Activated B cell treated with CpG ODN at 0.5 μM for 24 hours (primary cell): ENCODE measurements around the gene GALC. TPM values are rescaled to one million over a fixed set of nuclear protein-coding genes. Genes with fewer than 3 reads are reported as not detected.

Experiments
- ATAC-seq: fragments of 200-7000 bp; cut with Tn5 transposase; one replicate; pipeline ENCODE4 v1.10.0; 2021; ENCODE audit warnings: low read depth, mild to moderate bottlenecking, moderate library complexity
- CTCF ChIA-PET: fragments of 350-600 bp; sonication (Branson Sonifier 250); formaldehyde crosslinking; loops from one replicate; lab custom pipeline; 2021; ENCODE audit warnings: antibody characterized with exemption; lab: Charles Lee
- POLR2A ChIA-PET: fragments of 350-600 bp; sonication (Branson Sonifier 250); formaldehyde crosslinking; loops from one replicate; lab custom pipeline; 2021; ENCODE audit warnings: antibody characterized with exemption; lab: Charles Lee
- DNase-seq: peaks from one replicate; pipeline ENCODE4 v3.0.0; 2022
- H3K27ac Mint-ChIP-seq: one replicate; pipeline ENCODE4 v1.8.0; 2020; ENCODE audit warnings: mixed read lengths
- H3K27me3 Mint-ChIP-seq: one replicate; pipeline ENCODE4 v1.8.0; 2021; ENCODE audit warnings: mixed read lengths
- H3K36me3 Mint-ChIP-seq: one replicate; pipeline ENCODE4 v1.8.0; 2021; ENCODE audit warnings: low read depth, mixed read lengths
- H3K4me1 Mint-ChIP-seq: one replicate; pipeline ENCODE4 v1.8.0; 2021; ENCODE audit warnings: mixed read lengths
- H3K4me3 Mint-ChIP-seq: one replicate; pipeline ENCODE4 v1.8.0; 2020; ENCODE audit warnings: mild to moderate bottlenecking, mixed read lengths
- H3K9me3 Mint-ChIP-seq: one replicate; pipeline ENCODE4 v1.8.0; 2020; ENCODE audit warnings: mixed read lengths
- CTCF ChIP-seq: fragments of 200-600 bp; IDR thresholded peaks from one replicate; pipeline ENCODE4 v1.8.0; 2022; ENCODE audit warnings: antibody characterized with exemption, mild to moderate bottlenecking
- intact Hi-C: fragments of 100-400 bp; cut with micrococcal nuclease; formaldehyde crosslinking; loops from one replicate; pipeline ENCODE4 v1.15.1; 2024
- total RNA-seq: library from RNA; stranded (reverse); gene quantifications from 2 replicates; pipeline ENCODE4 v1.2.3, GENCODE V29; 2022

GALC gene
- total RNA-seq, 1 donor from 2014 or later = 8.3 TPM

- DNase-seq = no peak
- H3K27ac Mint-ChIP-seq = no peak overlapping the region
- H3K4me3 Mint-ChIP-seq = no peak overlapping the region
- H3K4me1 Mint-ChIP-seq = peaks cover 6% of the 10 kb centered on the region
- CTCF ChIA-PET = interaction anchor here (1.3 kb wide), 1 partner anchor 228 kb away, joined by 5 read pairs; no protein-coding TSS in a partner anchor
- TF ChIP-seq CTCF = no peak
- intact Hi-C loops = loop anchor here (10.0 kb wide), 1 partner anchor 1084 kb away; no protein-coding TSS in a partner anchor
- H3K27me3 Mint-ChIP-seq = no peaks in the 10 kb centered on the region
- H3K9me3 Mint-ChIP-seq = no peaks in the 10 kb centered on the region
- POLR2A ChIA-PET = no interaction called here
- ATAC-seq = no peak
- H3K36me3 Mint-ChIP-seq = peaks cover 43% of the 10 kb centered on the region
Observed at GRCh38 chr14:87940382-87940781, 52.6 kb downstream of the GALC start.

- H3K36me3 Mint-ChIP-seq = peaks cover 46% of the 10 kb centered on the region
- no peak for ATAC-seq
- ChIA-PET POLR2A (no interaction called here), CTCF (interaction anchor here (0.8 to 1.0 kb wide), 3 partner anchors 9 to 14 kb away, joined by 3 to 5 read pairs (median 3); no protein-coding TSS in a partner anchor)
- no peak overlapping the region for H3K4me3 Mint-ChIP-seq
- peaks cover 10% of the 10 kb centered on the region for H3K9me3 Mint-ChIP-seq
- no peaks in the 10 kb centered on the region for H3K27me3 Mint-ChIP-seq
- DNase-seq = no peak
- no peak for TF ChIP-seq CTCF
- H3K27ac Mint-ChIP-seq = no peak overlapping the region
- intact Hi-C loops = no loop called here
- peaks cover 6% of the 10 kb centered on the region for H3K4me1 Mint-ChIP-seq
Observed at GRCh38 chr14:87935886-87936285, 57.1 kb downstream of the GALC start.

- intact Hi-C loops = no loop called here
- peaks cover 6% of the 10 kb centered on the region for H3K4me1 Mint-ChIP-seq
- peaks cover 47% of the 10 kb centered on the region for H3K36me3 Mint-ChIP-seq
- no peak overlapping the region for H3K27ac Mint-ChIP-seq
- ChIA-PET CTCF (interaction anchor here (0.8 to 1.0 kb wide), 3 partner anchors 9 to 15 kb away, joined by 3 to 5 read pairs (median 3); no protein-coding TSS in a partner anchor), POLR2A (no interaction called here)
- TF ChIP-seq CTCF = no peak
- ATAC-seq (no peak), DNase-seq (no peak)
- H3K27me3 Mint-ChIP-seq = no peaks in the 10 kb centered on the region
- peaks cover 11% of the 10 kb centered on the region for H3K9me3 Mint-ChIP-seq
- no peak overlapping the region for H3K4me3 Mint-ChIP-seq
Observed at GRCh38 chr14:87935081-87935828, 57.7 kb downstream of the GALC start.

- intact Hi-C loops = no loop called here
- ChIA-PET POLR2A (no interaction called here), CTCF (no interaction called here)
- ATAC-seq (no peak), DNase-seq (no peak)
- Mint-ChIP-seq H3K9me3 (peaks cover 11% of the 10 kb centered on the region), H3K4me1 (peaks cover 6% of the 10 kb centered on the region), H3K27me3 (no peaks in the 10 kb centered on the region), H3K4me3 (no peak overlapping the region), H3K36me3 (peaks cover 48% of the 10 kb centered on the region), H3K27ac (no peak overlapping the region)
- TF ChIP-seq CTCF = no peak
Observed at GRCh38 chr14:87934185-87934584, 58.8 kb downstream of the GALC start.

GRCh38 chr14:87916886-87917275 lies 76.1 kb downstream of the GALC start:
- ChIA-PET CTCF (no interaction called here), POLR2A (no interaction called here)
- H3K27ac Mint-ChIP-seq = no peak overlapping the region
- H3K4me1 Mint-ChIP-seq = no peaks in the 10 kb centered on the region
- peaks cover 6% of the 10 kb centered on the region for H3K27me3 Mint-ChIP-seq
- peaks cover 16% of the 10 kb centered on the region for H3K9me3 Mint-ChIP-seq
- no peak for ATAC-seq
- intact Hi-C loops = no loop called here
- DNase-seq = no peak
- no peaks in the 10 kb centered on the region for H3K36me3 Mint-ChIP-seq
- no peak for TF ChIP-seq CTCF
- H3K4me3 Mint-ChIP-seq = no peak overlapping the region
